Activated CD4-positive, alpha-beta T cell treated with anti-CD3 and anti-CD28 coated beads, Interleukin-2, amount 10 ng/mL, durations not matched to agents 24 days and 14 days (primary cell): Measurements from ENCODE around the gene ELOA2. TPM values are rescaled to one million over a fixed set of nuclear protein-coding genes. Genes with fewer than 3 reads are reported as not detected.
"Not testable (repeated sequence)": the region's sequence is repeated elsewhere in the genome, so short reads cannot be mapped to it uniquely, and the experiment has no call there.

Experiments used
- DNase-seq: peaks from one replicate; pipeline ENCODE4 v3.0.0; 2022
- H3K27ac Mint-ChIP-seq: one replicate; pipeline ENCODE4 v1.8.0; 2022; ENCODE audit warnings: mild to moderate bottlenecking, mixed read lengths
- H3K27me3 Mint-ChIP-seq: one replicate; pipeline ENCODE4 v1.8.0; 2022; ENCODE audit warnings: mixed read lengths
- H3K36me3 Mint-ChIP-seq: one replicate; pipeline ENCODE4 v1.8.0; 2022; ENCODE audit warnings: low read depth, mild to moderate bottlenecking, mixed read lengths
- H3K4me1 Mint-ChIP-seq: one replicate; pipeline ENCODE4 v1.8.0; 2021; ENCODE audit warnings: mixed read lengths
- H3K4me3 Mint-ChIP-seq: one replicate; pipeline ENCODE4 v1.8.0; 2022; ENCODE audit warnings: mild to moderate bottlenecking, moderate library complexity, mixed read lengths
- H3K9me3 Mint-ChIP-seq: one replicate; pipeline ENCODE4 v1.8.0; 2021; ENCODE audit warnings: mixed read lengths
- intact Hi-C: fragments of 100-400 bp; cut with micrococcal nuclease; formaldehyde crosslinking; loops from one replicate; pipeline ENCODE4 v1.15.1; 2023
- total RNA-seq: library from RNA; stranded (reverse); gene quantifications from 2 replicates; pipeline ENCODE4 v1.2.3, GENCODE V29; 2022

The ELOA2 gene
- total RNA-seq, 1 donor from 2014 or later = not detected

- no peak for DNase-seq
- H3K27me3 Mint-ChIP-seq = no peaks in the 10 kb centered on the region
- intact Hi-C loops = no loop called here
- H3K36me3 Mint-ChIP-seq = no peaks in the 10 kb centered on the region
- H3K27ac Mint-ChIP-seq = no peak overlapping the region
- H3K4me3 Mint-ChIP-seq = no peak overlapping the region
- peaks cover 8% of the 10 kb centered on the region for H3K9me3 Mint-ChIP-seq
- H3K4me1 Mint-ChIP-seq = no peaks in the 10 kb centered on the region
Observed at GRCh38 chr18:47032945-47033344, 2.5 kb downstream of the ELOA2 start.

DNA sequence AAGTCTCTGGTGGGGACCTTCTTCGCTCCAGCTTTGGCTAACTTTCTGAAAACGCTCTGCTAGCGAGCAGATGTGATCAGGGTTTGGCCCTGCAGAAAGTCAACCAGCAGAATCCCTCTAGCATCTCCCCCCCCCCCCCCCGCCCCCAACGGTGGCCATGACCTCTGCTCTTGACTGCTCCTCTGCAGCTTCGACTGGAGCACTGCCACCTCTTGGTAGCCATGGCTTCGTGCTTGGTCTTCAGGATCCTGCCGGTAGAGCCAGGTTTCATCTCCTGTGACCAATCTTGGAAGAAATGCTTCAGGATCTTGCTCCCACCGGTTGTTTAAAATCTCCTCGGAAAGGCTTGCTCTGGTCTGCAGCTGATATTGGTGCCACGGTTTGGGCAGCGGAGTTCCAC lies 4.5 kb downstream of the ELOA2 start:
- H3K27me3 Mint-ChIP-seq, intact Hi-C loops, H3K36me3 Mint-ChIP-seq, DNase-seq, H3K9me3 Mint-ChIP-seq, H3K4me1 Mint-ChIP-seq, H3K27ac Mint-ChIP-seq, H3K4me3 Mint-ChIP-seq: not testable (repeated sequence)

DNA sequence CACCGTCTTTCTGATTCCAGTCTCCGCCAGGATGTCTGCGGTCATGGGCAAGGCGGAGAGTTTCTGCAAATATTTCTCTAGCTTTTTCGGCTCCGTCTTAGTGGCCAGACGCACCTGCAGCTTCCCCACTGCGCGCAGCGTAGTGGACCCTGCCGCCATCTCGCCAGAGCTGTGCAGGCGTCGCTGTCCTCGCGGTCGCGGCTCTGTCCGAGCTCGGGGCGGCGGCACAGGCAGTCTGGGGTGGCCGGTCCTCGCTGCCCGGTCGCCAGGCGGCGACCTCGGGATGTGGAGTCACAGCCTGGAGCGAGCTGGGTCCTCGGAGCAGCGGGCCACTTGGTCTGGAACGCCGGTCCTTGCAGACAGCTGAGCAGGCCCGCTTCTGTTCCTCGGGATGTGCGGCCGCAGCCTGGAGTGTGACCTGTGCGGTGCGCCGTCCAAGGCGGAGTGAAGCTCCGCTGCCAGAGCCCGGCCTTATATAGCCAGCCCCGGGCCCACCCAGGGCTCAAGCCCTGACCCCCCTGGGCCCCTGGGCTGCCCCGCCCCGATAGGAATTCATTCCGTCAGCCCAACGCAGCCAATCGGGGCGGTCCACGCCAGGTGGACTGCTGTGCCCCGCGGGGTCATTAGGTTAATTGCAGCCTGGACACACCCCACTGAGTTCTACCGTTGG lies 5.6 kb downstream of the ELOA2 start:
- H3K4me3 Mint-ChIP-seq, H3K4me1 Mint-ChIP-seq, DNase-seq, H3K36me3 Mint-ChIP-seq, H3K27ac Mint-ChIP-seq, H3K27me3 Mint-ChIP-seq, H3K9me3 Mint-ChIP-seq, intact Hi-C loops: not testable (repeated sequence)

DNA sequence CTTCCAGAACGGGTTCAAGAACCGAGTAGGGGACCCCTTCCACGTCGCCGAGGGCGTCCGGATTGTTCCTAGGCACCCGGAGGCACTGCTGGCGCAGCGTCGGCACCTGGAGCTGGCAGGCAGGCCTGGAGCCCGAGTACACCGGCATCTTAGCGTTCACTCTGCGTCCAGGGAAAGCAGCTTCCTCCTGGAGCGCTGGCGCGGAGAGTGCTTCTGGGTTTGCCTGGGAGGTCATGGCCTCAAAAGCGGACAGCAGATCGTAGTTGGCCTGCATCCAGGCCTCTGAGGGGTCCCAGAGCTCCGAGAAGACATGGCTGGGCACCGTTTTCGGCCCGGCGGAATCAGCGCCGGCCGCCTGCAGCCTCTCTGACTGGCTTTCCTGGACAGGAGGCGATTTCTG lies 6.7 kb downstream of the ELOA2 start:
- DNase-seq, H3K27me3 Mint-ChIP-seq, H3K4me1 Mint-ChIP-seq, H3K9me3 Mint-ChIP-seq, H3K4me3 Mint-ChIP-seq, H3K36me3 Mint-ChIP-seq, H3K27ac Mint-ChIP-seq, intact Hi-C loops: not testable (repeated sequence)

GRCh38 chr18:47025557-47026174 lies 9.8 kb downstream of the ELOA2 start:
- intact Hi-C loops, H3K4me3 Mint-ChIP-seq, H3K27ac Mint-ChIP-seq, H3K36me3 Mint-ChIP-seq, H3K27me3 Mint-ChIP-seq, H3K9me3 Mint-ChIP-seq, H3K4me1 Mint-ChIP-seq: not testable (repeated sequence)
- peak; percentile 58 for DNase-seq

- H3K27me3 Mint-ChIP-seq, H3K9me3 Mint-ChIP-seq, H3K36me3 Mint-ChIP-seq, H3K4me3 Mint-ChIP-seq, H3K4me1 Mint-ChIP-seq, DNase-seq, H3K27ac Mint-ChIP-seq, intact Hi-C loops: not testable (repeated sequence)
Observed at GRCh38 chr18:47023769-47024465, 11.5 kb downstream of the ELOA2 start.

DNA sequence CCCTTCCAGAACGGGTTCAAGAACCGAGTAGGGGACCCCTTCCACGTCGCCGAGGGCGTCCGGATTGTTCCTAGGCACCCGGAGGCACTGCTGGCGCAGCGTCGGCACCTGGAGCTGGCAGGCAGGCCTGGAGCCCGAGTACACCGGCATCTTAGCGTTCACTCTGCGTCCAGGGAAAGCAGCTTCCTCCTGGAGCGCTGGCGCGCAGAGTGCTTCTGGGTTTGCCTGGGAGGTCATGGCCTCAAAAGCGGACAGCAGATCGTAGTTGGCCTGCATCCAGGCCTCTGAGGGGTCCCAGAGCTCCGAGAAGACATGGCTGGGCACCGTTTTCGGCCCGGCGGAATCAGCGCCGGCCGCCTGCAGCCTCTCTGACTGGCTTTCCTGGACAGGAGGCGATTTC lies 12.6 kb downstream of the ELOA2 start:
- DNase-seq, H3K36me3 Mint-ChIP-seq, H3K4me1 Mint-ChIP-seq: not testable (repeated sequence)

GRCh38 chr18:47020757-47021156 lies 14.7 kb downstream of the ELOA2 start:
- H3K4me3 Mint-ChIP-seq, H3K27ac Mint-ChIP-seq, DNase-seq, H3K9me3 Mint-ChIP-seq, H3K27me3 Mint-ChIP-seq, H3K4me1 Mint-ChIP-seq, intact Hi-C loops, H3K36me3 Mint-ChIP-seq: not testable (repeated sequence)

More for the DNA sequence above, 12.6 kb downstream of the ELOA2 start:
- H3K9me3 Mint-ChIP-seq, H3K27me3 Mint-ChIP-seq, H3K27ac Mint-ChIP-seq, H3K4me3 Mint-ChIP-seq, intact Hi-C loops: not testable (repeated sequence)

- DNase-seq, H3K4me3 Mint-ChIP-seq, H3K27me3 Mint-ChIP-seq, H3K4me1 Mint-ChIP-seq, H3K36me3 Mint-ChIP-seq, H3K9me3 Mint-ChIP-seq, H3K27ac Mint-ChIP-seq, intact Hi-C loops: not testable (repeated sequence)
Observed at GRCh38 chr18:47019870-47020269, 15.6 kb downstream of the ELOA2 start.

Other genes with a start within 250 kb of the ELOA2 start
- gene PIAS2, start 118.1 kb downstream of the ELOA2 start, total RNA-seq = 33.9 and 39.3 TPM in 2 replicates
- 0.40 TPM in 1 of 2 replicates, not detected in the other for gene KATNAL2, start 118.0 kb downstream of the ELOA2 start, total RNA-seq
- gene HDHD2, start 114.9 kb upstream of the ELOA2 start, total RNA-seq = 37.7 and 40.6 TPM in 2 replicates
- 16.0 and 16.2 TPM in 2 replicates for gene IER3IP1, start 140.7 kb upstream of the ELOA2 start, total RNA-seq
- gene SKOR2, start 216.0 kb upstream of the ELOA2 start, total RNA-seq = not detected in 2 replicates